Measurements from ENCODE around the gene FAXDC2. TPM values are rescaled to one million over a fixed set of nuclear protein-coding genes. Genes with fewer than 3 reads are reported as not detected.

Gene FAXDC2
- total and polyA plus RNA-seq, 2 of the 8 experiments (the other 6 are each of a cell fraction or from before 2014, with no cell fraction given), result 3.7 to 5.9 TPM

DNA sequence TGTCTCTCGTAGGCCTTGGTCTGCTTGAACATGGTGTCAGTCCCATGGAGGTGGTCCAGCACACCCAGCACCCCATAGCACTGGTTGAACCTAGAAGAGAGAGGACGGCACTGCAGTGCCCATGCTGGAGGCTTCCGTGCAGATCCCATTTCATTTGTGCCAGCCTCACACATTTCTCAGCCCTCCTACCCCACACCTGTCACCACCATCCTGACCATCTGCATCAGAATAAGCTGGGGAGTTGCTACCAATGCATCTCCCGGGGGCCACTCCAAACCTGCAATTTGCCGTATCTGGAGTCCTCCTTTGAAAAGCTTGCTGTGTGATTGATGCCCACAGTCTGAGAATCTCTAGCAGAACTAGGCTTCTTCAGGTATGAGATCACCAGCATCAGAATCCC is 30.0 kb downstream of the FAXDC2 start:
- H3K27me3 ChIP-seq (replicated peaks in 1 of 4; ENCODE audit: control insufficient read depth in 3 of 4, extremely low read depth in 1 of 4, insufficient read depth in 3 of 4, low read length in 3 of 4), result no peaks in the 10 kb centered on the region
- TF ChIP-seq MAX (IDR thresholded peaks at IDR 0.05) (no peak), RXRA (IDR thresholded peaks at IDR 0.05; ENCODE audit: insufficient read depth, low read depth, low read length) (no peak), SP4 (IDR thresholded peaks at IDR 0.05; ENCODE audit: low read length) (no peak), RNF2 (IDR thresholded peaks at IDR 0.05; ENCODE audit: borderline replicate concordance, low read depth, low read length, missing control alignments, poor library complexity, severe bottlenecking) (no peak), CTCF (IDR thresholded peaks at IDR 0.05; ENCODE audit: control extremely low read depth in 1 of 3, insufficient read depth in 1 of 3, low read depth in 1 of 3, low read length in 3 of 3) (no peak), CREB1 (IDR thresholded peaks at IDR 0.05) (no peak), CTBP2 (IDR thresholded peaks at IDR 0.05; ENCODE audit: borderline replicate concordance, insufficient read depth, insufficient read length, low read length) (no peak), EGR1 (IDR thresholded peaks at IDR 0.05; ENCODE audit: borderline replicate concordance, low read depth, low read length) (no peak), GTF2F1 (IDR thresholded peaks at IDR 0.05; ENCODE audit: borderline replicate concordance, low read depth, low read length) (no peak), RBBP5 (IDR thresholded peaks at IDR 0.05; ENCODE audit: borderline replicate concordance, low read depth, low read length) (no peak), TBP (IDR thresholded peaks at IDR 0.05; ENCODE audit: low read depth, low read length) (no peak)

More for the DNA sequence above, 30.0 kb downstream of the FAXDC2 start:
- Histone ChIP-seq H2BK20ac (ENCODE audit: low read length) (no peak overlapping the region), H4K91ac (replicated peaks; ENCODE audit: insufficient read length, low read length) (no peak overlapping the region), H3K23me2 (ENCODE audit: low read depth, low read length) (no peaks in the 10 kb centered on the region), H3K56ac (replicated peaks; ENCODE audit: insufficient read length, low read depth, low read length) (no peak overlapping the region), H4K5ac (ENCODE audit: insufficient read length, low read depth, low read length) (no peak overlapping the region), H2AK5ac (ENCODE audit: low read depth, low read length) (no peak overlapping the region), H3K79me1 (ENCODE audit: low read depth, low read length) (no peaks in the 10 kb centered on the region; the same call in 1 of the 2 replicates), H3K23ac (ENCODE audit: insufficient read length) (no peak overlapping the region), H3K14ac (ENCODE audit: insufficient read length) (no peak overlapping the region), H2BK120ac (replicated peaks; ENCODE audit: low read depth, low read length) (no peak overlapping the region), H3K36me3 (ENCODE audit: control insufficient read depth in 2 of 4, insufficient read depth in 4 of 4, low read length in 3 of 4) (peaks cover 0 to 60% (median 25%) of the 10 kb centered on the region in 4 experiments), H3K18ac (ENCODE audit: extremely low read depth, low read length) (no peak overlapping the region), H3K4ac (replicated peaks; ENCODE audit: insufficient read length, low read depth, low read length) (no peak overlapping the region), H4K8ac (ENCODE audit: extremely low read depth, insufficient read depth, low read length) (no peak overlapping the region), H3K27ac (ENCODE audit: low read depth, low read length) (no peak overlapping the region), H2BK5ac (ENCODE audit: low read depth, low read length) (no peak overlapping the region), H3K4me1 (replicated peaks in 1 of 4; ENCODE audit: control insufficient read depth in 3 of 4, insufficient read depth in 4 of 4, low read length in 3 of 4) (peaks cover 0 to 2% (median 0%) of the 10 kb centered on the region in 4 experiments; a peak in 1 of 7 replicates), H3K9ac (replicated peaks in 1 of 4; ENCODE audit: extremely low read depth in 1 of 4, low read depth in 3 of 4, low read length in 3 of 4) (no peak overlapping the region), H2BK15ac (ENCODE audit: low read length) (no peak overlapping the region), H3K4me3 (ENCODE audit: extremely low read depth in 1 of 4, insufficient read depth in 2 of 4, low read depth in 3 of 4, low read length in 4 of 4) (no peak overlapping the region), H3K4me2 (ENCODE audit: insufficient read depth in 1 of 2, low read depth in 2 of 2, low read length in 2 of 2) (no peak overlapping the region), H2BK12ac (ENCODE audit: low read depth, low read length) (no peak overlapping the region), H3K79me2 (ENCODE audit: control insufficient read depth in 1 of 2, insufficient read depth in 2 of 2, low read length in 2 of 2) (no peaks in the 10 kb centered on the region), H2AFZ (ENCODE audit: low read length) (no peak overlapping the region), H4K20me1 (replicated peaks in 1 of 2; ENCODE audit: control insufficient read depth in 1 of 2, insufficient read depth in 2 of 2, low read length in 2 of 2) (peaks cover 1 to 12% of the 10 kb centered on the region in 2 experiments), H3K9me3 (ENCODE audit: insufficient read depth in 2 of 2, low read depth in 1 of 2, low read length in 1 of 2) (no peaks in the 10 kb centered on the region)
- WGBS, 2 experiments (ENCODE audit: extremely low coverage in 1 of 2, insufficient coverage in 1 of 2, insufficient read length in 1 of 2, insufficient replicate concordance in 2 of 2, low coverage in 1 of 2, low lambda C conversion rate in 2 of 2, missing lambda C conversion rate in 1 of 2), result 93% methylated on average over 5 of the region's 5 CpGs; no CpG with 5 or more reads in 1 of the 2 experiments
- DNase-seq (ENCODE audit: low read depth in 1 of 2, low spot score in 2 of 2) (no peak), FAIRE-seq (no peak)
- POLR2A ChIA-PET (ENCODE audit: partially characterized antibody), result interaction anchor here (0.7 to 2.5 kb wide), 7 partner anchors 9 to 100 kb away, joined by 3 to 10 read pairs (median 5); partner anchors contain the start of gene CNOT8
- CTCF ChIA-PET (ENCODE audit: partially characterized antibody), result interaction anchor here (1.3 kb wide), 1 partner anchor 13 kb away, joined by 5 read pairs; no protein-coding TSS in a partner anchor
